GM19023 (cell line): Measurements from ENCODE around the gene ZNF550.
"Not testable (repeated sequence)": the region's sequence is repeated elsewhere in the genome, so short reads cannot be mapped to it uniquely, and the experiment has no call there.

ENCODE experiments used
- ATAC-seq: cut with Tn5 transposase; IDR thresholded peaks from one replicate; pipeline ENCODE4 v1.9.1; 2021; ENCODE audit warnings: mild to moderate bottlenecking, moderate library complexity; ENCODE audit not compliant: unreplicated experiment

The ZNF550 gene

DNA sequence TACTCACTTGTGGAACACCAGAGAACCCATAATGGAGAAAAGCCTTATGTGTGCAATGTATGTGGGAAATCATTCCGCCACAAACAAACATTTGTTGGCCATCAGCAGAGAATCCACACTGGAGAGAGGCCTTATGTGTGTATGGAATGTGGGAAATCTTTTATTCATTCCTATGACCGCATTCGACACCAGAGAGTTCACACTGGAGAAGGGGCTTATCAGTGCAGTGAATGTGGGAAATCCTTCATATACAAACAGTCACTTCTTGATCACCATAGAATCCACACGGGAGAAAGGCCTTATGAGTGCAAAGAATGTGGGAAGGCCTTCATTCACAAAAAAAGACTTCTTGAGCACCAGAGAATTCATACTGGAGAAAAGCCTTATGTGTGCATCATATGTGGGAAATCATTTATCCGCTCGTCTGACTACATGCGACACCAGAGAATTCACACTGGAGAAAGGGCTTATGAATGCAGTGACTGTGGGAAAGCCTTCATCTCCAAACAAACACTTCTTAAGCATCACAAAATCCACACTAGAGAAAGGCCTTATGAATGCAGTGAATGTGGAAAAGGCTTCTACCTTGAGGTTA lies 21.6 kb downstream of the ZNF550 start:
- ATAC-seq, result no peak

DNA sequence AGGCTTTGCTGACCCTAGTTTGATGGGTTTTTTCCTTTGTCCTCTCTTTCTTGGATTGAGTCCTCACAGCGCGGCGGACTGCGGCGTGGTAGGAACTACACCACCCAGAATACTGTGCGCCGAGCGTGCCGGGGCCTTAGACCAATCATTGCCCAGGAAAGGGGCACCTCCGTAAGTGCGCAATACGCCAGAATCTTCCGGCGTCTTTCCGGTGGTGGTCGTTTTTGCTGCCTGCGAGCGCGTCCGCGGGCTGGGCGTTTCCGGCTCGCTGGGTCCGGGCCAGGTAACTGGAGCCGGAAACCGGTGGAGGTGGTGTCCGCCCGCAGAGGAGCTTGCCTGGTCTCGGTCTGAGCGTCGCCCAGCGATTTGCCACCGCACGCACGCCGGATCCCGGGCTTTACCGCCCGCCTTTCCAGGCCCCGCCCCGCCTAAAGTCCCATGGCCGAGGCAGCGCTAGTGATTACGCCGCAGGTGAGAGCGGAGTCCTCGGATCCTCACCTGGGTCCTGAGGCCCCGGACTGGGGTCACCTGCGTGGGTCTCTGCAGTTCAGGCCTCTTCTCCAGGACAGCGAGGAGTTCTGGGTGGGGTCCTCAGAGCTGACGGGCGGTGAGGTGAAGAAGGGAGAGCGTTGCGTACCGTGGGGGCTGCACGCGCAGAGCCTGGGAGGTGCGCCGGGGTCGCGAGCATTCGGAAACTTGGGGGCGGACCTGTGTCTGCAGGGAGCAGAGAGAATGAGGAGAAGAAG lies 32.4 kb downstream of the ZNF550 start, which contains the start of gene ZNF549:
ZNF549 (plus strand) TSS at position 221 of the 746 bp plus-strand sequence; CDS start at position 439, 218 bp downstream.
- ATAC-seq, result peak; percentile 98

DNA sequence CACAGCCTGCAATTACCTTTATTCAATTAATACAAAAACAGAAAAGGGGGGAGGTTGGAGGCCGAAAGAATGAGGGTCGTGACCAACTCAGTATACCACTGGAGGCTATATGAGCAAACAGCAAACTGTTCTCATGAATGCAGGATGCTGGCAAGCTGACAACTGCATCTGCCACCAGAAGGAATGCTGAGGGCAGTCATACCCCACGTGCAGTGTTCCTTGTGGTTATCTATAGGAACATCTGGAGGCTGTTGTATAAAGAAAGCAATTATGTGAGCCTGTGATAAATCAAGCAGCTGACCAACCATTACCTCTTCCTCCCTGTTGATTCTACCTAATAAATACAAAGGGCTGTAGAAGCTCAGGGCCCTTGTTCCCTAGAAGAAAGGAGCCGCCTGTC lies 41.6 kb downstream of the ZNF550 start:
- ATAC-seq, result not testable (repeated sequence)

DNA sequence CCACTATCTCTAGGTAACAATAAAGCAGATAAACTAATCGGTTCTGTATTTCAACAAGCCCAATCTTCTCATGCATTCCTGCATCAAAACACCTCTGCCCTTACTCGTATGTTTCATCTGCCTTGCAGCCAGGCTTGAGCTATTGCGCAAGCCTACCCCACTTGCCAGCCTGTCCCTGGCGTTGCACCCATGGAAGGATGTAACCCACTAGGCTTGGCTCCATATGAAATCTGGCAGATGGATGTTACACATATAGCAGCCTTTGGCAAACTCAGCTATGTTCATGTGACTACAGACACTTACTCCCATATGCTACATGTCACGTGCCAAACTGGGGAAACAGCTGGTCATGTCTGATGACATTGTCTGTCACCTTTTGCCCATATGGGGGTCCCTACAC lies 44.4 kb downstream of the ZNF550 start:
- ATAC-seq, result no peak

DNA sequence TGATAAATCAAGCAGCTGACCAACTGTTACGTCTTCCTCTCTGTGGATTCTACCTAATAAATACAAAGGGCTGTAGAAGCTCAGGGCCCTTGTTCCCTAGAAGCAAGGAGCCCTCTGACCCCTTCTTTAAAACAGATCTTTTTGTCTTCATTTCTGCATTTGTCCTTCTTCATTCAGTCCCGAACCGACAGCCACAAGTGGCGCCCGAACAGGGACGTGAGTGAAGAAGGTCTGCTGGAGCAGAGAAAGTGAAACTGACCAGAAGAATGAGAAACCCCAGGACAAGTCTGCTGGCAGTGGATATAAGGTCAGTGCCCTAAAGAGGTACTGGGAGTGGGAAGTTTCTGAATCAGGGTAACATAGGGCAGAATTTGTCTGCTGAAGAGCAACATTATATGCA lies 46.8 kb downstream of the ZNF550 start:
- no peak for ATAC-seq

GRCh38 chr19:57511484-57511883 lies 48.2 kb downstream of the ZNF550 start:
- no peak for ATAC-seq

GRCh38 chr19:57506163-57506562 lies 53.5 kb downstream of the ZNF550 start:
- no peak for ATAC-seq

- not testable (repeated sequence) for ATAC-seq
Observed at GRCh38 chr19:57500400-57500799, 59.3 kb downstream of the ZNF550 start.

DNA sequence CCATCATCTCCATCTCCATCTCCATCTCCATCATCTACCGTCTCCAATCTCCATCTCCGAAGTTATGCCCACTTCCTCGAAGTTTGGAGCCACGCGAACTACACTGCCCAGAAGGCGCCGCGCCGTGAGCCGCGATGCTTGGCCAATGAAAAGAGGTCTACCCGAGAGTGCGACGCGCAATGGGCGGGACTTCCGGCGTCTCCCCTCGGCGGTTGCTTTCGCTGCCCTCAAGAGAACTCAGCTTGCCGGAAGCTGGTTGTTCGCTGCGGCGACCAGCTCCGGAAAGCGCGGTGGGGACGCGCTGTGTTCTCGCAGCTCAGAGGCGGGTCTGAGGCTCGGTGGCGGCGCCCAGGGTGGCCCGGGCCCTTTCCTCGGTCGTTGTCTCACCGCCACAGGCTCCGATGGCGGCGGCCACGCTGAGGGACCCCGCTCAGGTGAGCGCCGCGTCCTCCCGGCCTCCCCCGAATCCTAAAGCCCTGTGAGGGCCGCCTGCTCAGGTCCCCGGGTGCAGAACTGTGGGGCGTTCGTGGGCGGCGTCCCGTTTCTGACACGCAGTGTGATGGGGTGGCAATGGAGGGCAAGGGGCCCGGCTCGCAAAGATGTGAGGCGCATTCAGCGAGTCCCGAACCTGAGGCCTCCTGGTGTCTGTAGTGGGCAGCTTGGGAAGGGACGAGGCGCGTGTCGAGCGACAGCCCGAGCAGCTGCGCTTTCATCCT lies 59.8 kb downstream of the ZNF550 start, which contains the start of gene ZNF773:
ZNF773 (plus strand) TSS at position 259 of the 716 bp plus-strand sequence; CDS start at position 402, 143 bp downstream.
- peak; percentile 98 for ATAC-seq

GRCh38 chr19:57499332-57499679 lies 60.4 kb downstream of the ZNF550 start:
- not testable (repeated sequence) for ATAC-seq

DNA sequence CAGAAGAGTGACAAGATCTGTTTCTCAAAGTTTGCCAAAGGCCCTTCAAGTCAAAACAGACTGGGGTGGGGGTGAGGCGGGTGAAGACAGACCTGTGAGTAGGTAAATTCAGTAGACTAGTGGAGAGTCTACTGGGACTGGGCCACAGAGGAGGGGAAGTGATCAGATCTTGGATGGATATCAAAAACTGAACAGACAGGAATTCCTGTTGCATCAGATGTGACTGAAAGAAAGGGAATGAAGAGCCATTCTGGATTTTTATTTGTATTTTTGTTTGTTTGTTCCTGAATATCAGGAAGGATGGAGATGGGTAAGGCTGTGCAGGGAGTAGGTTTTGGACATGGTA lies 71.4 kb downstream of the ZNF550 start:
- ATAC-seq, result not testable (repeated sequence)

- peak; percentile 96 for ATAC-seq
Observed at GRCh38 chr19:57487477-57488298, 72.0 kb downstream of the ZNF550 start, which contains the start of gene ZNF419. TSS of gene ZNF419 (plus strand) at chr19:57487750. CDS start at chr19:57487951, 201 bp downstream.
